Peyer's patch (tissue), 4 donors: ENCODE results near the gene GLTP. TPM values are rescaled to one million over a fixed set of nuclear protein-coding genes. Genes with fewer than 3 reads are reported as not detected.

Experiments
- DNase-seq, 3 donors: peaks; one replicate each; pipeline ENCODE4 v3.0.0-alpha.2; 2017 to 2019
- H3K27ac ChIP-seq, 4 donors: fragments of 200-600 bp; sonication (generic); one replicate each; pipeline ENCODE4 v1.5.1; 2016 to 2019
- H3K27me3 ChIP-seq, 2 donors: fragments of 200-600 bp; sonication (generic); one replicate each; pipeline ENCODE4 v1.5.1; 2019
- H3K36me3 ChIP-seq, 3 donors: fragments of 200-600 bp; sonication (generic); one replicate each; pipeline ENCODE4 v1.5.1; 2016 to 2019
- H3K4me1 ChIP-seq, 4 donors: fragments of 200-600 bp; sonication (generic); one replicate each; pipeline ENCODE4 v1.5.1; 2016 to 2019
- H3K4me3 ChIP-seq, 4 donors: fragments of 200-600 bp; sonication (generic); 1 replicate in 3 of 4; 2 replicates in 1 of 4; pipeline ENCODE4 v1.5.1; 2016 to 2019; ENCODE audit warnings: mild to moderate bottlenecking in 1 of 4
- H3K9me3 ChIP-seq, 4 donors: fragments of 200-600 bp; sonication (generic); one replicate each; pipeline ENCODE4 v1.5.1; 2016 to 2019; ENCODE audit warnings: mild to moderate bottlenecking in 1 of 4
- CTCF ChIP-seq, 6 experiments: fragments of 450-650 bp in 4 of 6; fragments of 200-600 bp in 2 of 6; sonication (generic) in 1 of 6; IDR thresholded peaks; one replicate each; pipeline ENCODE4 v1.5.1; 2017 to 2019; ENCODE audit warnings: antibody characterized with exemption in 6 of 6, mild to moderate bottlenecking in 3 of 6, moderate library complexity in 1 of 6
- POLR2A ChIP-seq, 2 donors: fragments of 450-650 bp; IDR thresholded peaks; one replicate each; pipeline ENCODE4 v1.5.1; 2017; ENCODE audit warnings: antibody characterized with exemption in 2 of 2, mild to moderate bottlenecking in 2 of 2, moderate library complexity in 2 of 2
- total RNA-seq, 4 donors: library from RNA; depleted of rRNA; stranded (reverse); fragments of >200 nt; gene quantifications; one replicate each; pipeline ENCODE4 v1.1.0, GENCODE V29; 2016

The GLTP gene
- total RNA-seq, 4 donors from 2014 or later = 27.2 to 149 (median 141) TPM

GRCh38 chr12:109822416-109822815 lies 57.9 kb downstream of the GLTP start:
- Histone ChIP-seq H3K9me3 (no peaks in the 10 kb centered on the region), H3K27me3 (no peaks in the 10 kb centered on the region), H3K36me3 (no peaks in the 10 kb centered on the region), H3K27ac (no peak overlapping the region), H3K4me3 (no peak overlapping the region), H3K4me1 (no peaks in the 10 kb centered on the region)
- DNase-seq = no peak
- TF ChIP-seq POLR2A (IDR thresholded peaks at IDR 0.05) (no peak), CTCF (IDR thresholded peaks at IDR 0.05) (no peak)

GRCh38 chr12:109821968-109822367 lies 58.4 kb downstream of the GLTP start:
- Histone ChIP-seq H3K36me3 (no peaks in the 10 kb centered on the region), H3K27ac (no peak overlapping the region), H3K27me3 (no peaks in the 10 kb centered on the region), H3K9me3 (no peaks in the 10 kb centered on the region), H3K4me1 (no peaks in the 10 kb centered on the region), H3K4me3 (no peak overlapping the region)
- TF ChIP-seq CTCF (IDR thresholded peaks at IDR 0.05) (no peak), POLR2A (IDR thresholded peaks at IDR 0.05) (no peak)
- DNase-seq = no peak

GRCh38 chr12:109820816-109821381 lies 59.4 kb downstream of the GLTP start:
- H3K4me1 ChIP-seq = no peaks in the 10 kb centered on the region
- no peaks in the 10 kb centered on the region for H3K9me3 ChIP-seq
- no peaks in the 10 kb centered on the region for H3K36me3 ChIP-seq
- DNase-seq = no peak
- no peak overlapping the region for H3K4me3 ChIP-seq
- TF ChIP-seq POLR2A (IDR thresholded peaks at IDR 0.05) (no peak), CTCF (IDR thresholded peaks at IDR 0.05) (no peak)
- H3K27me3 ChIP-seq = no peaks in the 10 kb centered on the region
- H3K27ac ChIP-seq = no peak overlapping the region

GRCh38 chr12:109818905-109819500 lies 61.3 kb downstream of the GLTP start:
- no peak for DNase-seq
- Histone ChIP-seq H3K4me1 (no peaks in the 10 kb centered on the region), H3K9me3 (no peaks in the 10 kb centered on the region), H3K36me3 (no peaks in the 10 kb centered on the region), H3K27me3 (no peaks in the 10 kb centered on the region), H3K4me3 (no peak overlapping the region), H3K27ac (no peak overlapping the region)
- TF ChIP-seq CTCF (IDR thresholded peaks at IDR 0.05) = no peak
- no peak for TF ChIP-seq POLR2A (IDR thresholded peaks at IDR 0.05)

GRCh38 chr12:109818253-109818652 lies 62.1 kb downstream of the GLTP start:
- H3K4me1 ChIP-seq = no peaks in the 10 kb centered on the region
- H3K9me3 ChIP-seq = no peaks in the 10 kb centered on the region
- no peak overlapping the region for H3K27ac ChIP-seq
- H3K36me3 ChIP-seq = no peaks in the 10 kb centered on the region
- no peak overlapping the region for H3K4me3 ChIP-seq
- no peaks in the 10 kb centered on the region for H3K27me3 ChIP-seq
- TF ChIP-seq CTCF (IDR thresholded peaks at IDR 0.05) (no peak), POLR2A (IDR thresholded peaks at IDR 0.05) (no peak)
- DNase-seq = no peak
